Neural crest cell (in vitro differentiated cells): Measurements from ENCODE around the gene SLC14A1. TPM values are rescaled to one million over a fixed set of nuclear protein-coding genes. Genes with fewer than 3 reads are reported as not detected.
"Not testable (repeated sequence)": the region's sequence is repeated elsewhere in the genome, so short reads cannot be mapped to it uniquely, and the experiment has no call there.

Experiments used
- DNase-seq: peaks from one replicate; pipeline ENCODE4 v3.0.0; 2021; ENCODE audit warnings: low read depth, mixed read lengths, low spot score
- H3K27ac Mint-ChIP-seq: one replicate; pipeline ENCODE4 v1.8.0; 2021; ENCODE audit warnings: mild to moderate bottlenecking, mixed read lengths; ENCODE audit not compliant: unreplicated experiment
- H3K27me3 Mint-ChIP-seq: 2 replicates; pipeline ENCODE4 v1.8.0; 2021; ENCODE audit warnings: low read depth, mild to moderate bottlenecking, mixed read lengths
- H3K36me3 Mint-ChIP-seq: 2 replicates; pipeline ENCODE4 v1.8.0; 2021; ENCODE audit warnings: low read depth, mild to moderate bottlenecking, mixed read lengths
- H3K4me1 Mint-ChIP-seq: 2 replicates; pipeline ENCODE4 v1.8.0; 2021; ENCODE audit warnings: mixed read lengths
- H3K4me3 Mint-ChIP-seq: one replicate; pipeline ENCODE4 v1.8.0; 2021; ENCODE audit warnings: mild to moderate bottlenecking, mixed read lengths
- H3K9me3 Mint-ChIP-seq: 2 replicates; pipeline ENCODE4 v1.8.0; 2021; ENCODE audit warnings: mixed read lengths
- CTCF ChIP-seq: fragments of 200-600 bp; sonication (generic); conservative IDR thresholded peaks from 2 replicates; pipeline ENCODE4 v1.5.0; 2021; ENCODE audit warnings: antibody characterized with exemption, mild to moderate bottlenecking
- total RNA-seq: library from RNA; stranded (reverse); gene quantifications from 2 replicates; pipeline ENCODE4 v1.2.1, GENCODE V29; 2021

Gene SLC14A1
- total RNA-seq, 1 donor from 2014 or later, result not detected

DNA sequence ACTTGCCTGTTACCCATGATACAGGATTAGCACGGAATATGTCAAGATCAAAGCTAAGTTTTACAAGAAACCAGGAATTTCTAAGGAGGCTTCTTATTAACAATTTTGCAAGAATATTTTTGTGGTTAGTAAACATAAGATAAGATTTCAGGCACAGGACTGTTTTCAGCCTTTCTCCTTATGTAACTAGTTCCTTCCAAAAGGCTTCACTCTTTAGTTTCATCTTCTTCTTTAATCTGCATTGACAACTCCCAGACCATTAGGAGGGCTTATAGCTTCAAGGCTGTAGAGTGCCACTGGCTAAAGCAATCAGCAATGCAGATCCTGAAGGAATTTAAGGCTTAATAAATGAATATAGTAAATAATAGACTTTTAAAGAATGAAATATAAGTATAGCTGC lies 29.3 kb downstream of the SLC14A1 start:
- Mint-ChIP-seq H3K4me1 (peaks cover 4% of the 10 kb centered on the region), H3K36me3 (no peaks in the 10 kb centered on the region), H3K9me3 (peaks cover 7% of the 10 kb centered on the region), H3K27ac (no peak overlapping the region), H3K4me3 (no peak overlapping the region), H3K27me3 (peaks cover 32% of the 10 kb centered on the region)
- no peak for DNase-seq
- no peak for TF ChIP-seq CTCF

DNA sequence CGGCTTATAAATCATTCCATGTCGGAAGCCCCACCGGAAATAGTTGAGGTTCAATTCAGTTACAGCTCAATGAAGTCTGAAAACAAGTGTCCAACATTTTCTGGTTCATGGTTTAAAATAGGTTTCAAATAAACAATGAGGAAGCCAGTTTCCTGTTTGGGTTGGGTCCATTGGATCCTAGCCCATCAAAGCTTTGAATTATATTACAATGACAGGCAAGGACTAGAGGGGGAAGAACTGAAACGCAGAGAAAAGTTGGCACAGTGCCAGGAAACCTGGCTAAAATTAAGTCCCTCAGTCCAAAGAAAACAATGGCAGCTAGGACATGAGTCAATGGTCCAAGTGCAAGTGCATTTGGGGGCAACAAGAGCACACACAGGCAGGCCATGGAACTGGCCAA lies 32.0 kb downstream of the SLC14A1 start:
- no peak for DNase-seq

GRCh38 chr18:45757005-45757404 lies 33.0 kb downstream of the SLC14A1 start:
- Mint-ChIP-seq H3K9me3 (peaks cover 9% of the 10 kb centered on the region), H3K36me3 (no peaks in the 10 kb centered on the region), H3K27ac (no peak overlapping the region), H3K4me1 (peaks cover 11% of the 10 kb centered on the region), H3K4me3 (no peak overlapping the region), H3K27me3 (peaks cover 46% of the 10 kb centered on the region)
- DNase-seq, result no peak
- no peak for TF ChIP-seq CTCF

More for the DNA sequence above, 32.0 kb downstream of the SLC14A1 start:
- H3K27me3 Mint-ChIP-seq, result peaks cover 46% of the 10 kb centered on the region
- peaks cover 9% of the 10 kb centered on the region for H3K9me3 Mint-ChIP-seq
- no peak overlapping the region for H3K4me3 Mint-ChIP-seq
- H3K27ac Mint-ChIP-seq, result no peak overlapping the region
- TF ChIP-seq CTCF, result no peak
- H3K4me1 Mint-ChIP-seq, result peaks cover 11% of the 10 kb centered on the region
- H3K36me3 Mint-ChIP-seq, result no peaks in the 10 kb centered on the region

DNA sequence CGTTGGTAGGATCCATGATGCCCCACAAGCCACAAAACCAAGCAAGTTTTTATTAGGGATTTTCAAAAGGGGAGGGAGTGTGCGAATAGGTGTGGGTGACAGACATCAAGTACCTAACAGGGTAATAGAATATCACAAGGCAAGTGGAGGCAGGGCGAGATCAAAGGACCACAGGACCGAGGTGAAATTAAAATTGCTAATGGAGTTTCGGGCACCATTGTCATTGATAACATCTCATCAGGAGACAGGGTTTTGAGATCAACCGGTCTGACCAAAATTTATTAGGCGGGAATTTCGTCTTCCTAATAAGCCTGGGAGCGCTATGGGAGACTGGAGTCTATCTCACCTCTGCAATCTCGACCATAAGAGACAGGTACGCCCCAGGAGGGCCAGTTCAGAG lies 33.7 kb downstream of the SLC14A1 start:
- H3K4me3 Mint-ChIP-seq, H3K9me3 Mint-ChIP-seq, H3K27ac Mint-ChIP-seq, H3K4me1 Mint-ChIP-seq, DNase-seq, H3K36me3 Mint-ChIP-seq: not testable (repeated sequence)
- peaks cover 46% of the 10 kb centered on the region for H3K27me3 Mint-ChIP-seq

- Mint-ChIP-seq H3K36me3 (no peaks in the 10 kb centered on the region), H3K4me3 (no peak overlapping the region), H3K27ac (no peak overlapping the region), H3K9me3 (peaks cover 2% of the 10 kb centered on the region), H3K4me1 (peaks cover 7% of the 10 kb centered on the region), H3K27me3 (peaks cover 38% of the 10 kb centered on the region)
- DNase-seq, result no peak
- no peak for TF ChIP-seq CTCF
Observed at GRCh38 chr18:45760462-45761036, 36.6 kb downstream of the SLC14A1 start.

- Mint-ChIP-seq H3K36me3 (no peaks in the 10 kb centered on the region), H3K4me3 (no peak overlapping the region), H3K27ac (no peak overlapping the region), H3K27me3 (peaks cover 31% of the 10 kb centered on the region), H3K4me1 (peaks cover 7% of the 10 kb centered on the region), H3K9me3 (peaks cover 2% of the 10 kb centered on the region)
- DNase-seq, result no peak
- no peak for TF ChIP-seq CTCF
Observed at GRCh38 chr18:45761512-45762114, 37.6 kb downstream of the SLC14A1 start.
